Esophagus squamous epithelium (tissue), 5 donors: Measurements from ENCODE around the gene SOX18. TPM values are rescaled to one million over a fixed set of nuclear protein-coding genes. Genes with fewer than 3 reads are reported as not detected.

Experiments
- DNase-seq: peaks from one replicate; lab custom pipeline; 2025; lab: John Stamatoyannopoulos, UW
- H3K27ac ChIP-seq, 4 donors: fragments of 200-600 bp; sonication (generic); one replicate each; pipeline ENCODE4 v1.5.1; 2016 to 2019; ENCODE audit warnings: mild to moderate bottlenecking in 1 of 4
- H3K27me3 ChIP-seq, 4 donors: fragments of 200-600 bp; sonication (generic); 1 replicate in 3 of 4; 2 replicates in 1 of 4; pipeline versions ENCODE4 v1.5.1 to v1.6.0; 2017 to 2021; ENCODE audit warnings: antibody characterized with exemption in 1 of 4
- H3K36me3 ChIP-seq, 3 donors: fragments of 200-600 bp; sonication (generic); one replicate each; pipeline ENCODE4 v1.5.1; 2016 to 2019
- H3K4me1 ChIP-seq, 3 donors: fragments of 200-600 bp; sonication (generic); one replicate each; pipeline ENCODE4 v1.5.1; 2017 to 2019
- H3K4me3 ChIP-seq, 4 donors: fragments of 200-600 bp; sonication (generic); 1 replicate in 3 of 4; 2 replicates in 1 of 4; pipeline ENCODE4 v1.5.1; 2016 to 2019; ENCODE audit warnings: mild to moderate bottlenecking in 2 of 4, moderate library complexity in 1 of 4
- H3K9me3 ChIP-seq, 3 donors: fragments of 200-600 bp; sonication (generic); one replicate each; pipeline ENCODE4 v1.5.1; 2016 to 2019
- POLR2A ChIP-seq, 4 donors: fragments of 450-650 bp; IDR thresholded peaks; one replicate each; pipeline ENCODE4 v1.6.1; 2017; ENCODE audit warnings: antibody characterized with exemption in 4 of 4, mild to moderate bottlenecking in 4 of 4, moderate library complexity in 3 of 4
- WGBS, 2 donors: methylation state at CpG; one replicate each; pipeline ENCODE4 v1.1.5; 2018; 5-methylcytosine and 5-hydroxymethylcytosine counted together
- intact Hi-C: fragments of 100-400 bp; cut with DNase I; formaldehyde crosslinking; loops from one replicate; pipeline ENCODE4 v1.15.0; 2022
- total RNA-seq, 4 donors: library from RNA; depleted of rRNA; stranded (reverse); fragments of >200 nt; gene quantifications; one replicate each; pipeline ENCODE4 v1.1.0, GENCODE V29; 2016
- TF ChIP-seq, protein P1 (sequence below), 6 experiments: fragments of 450-650 bp in 4 of 6; fragments of 200-600 bp in 2 of 6; sonication (generic) in 2 of 6; IDR thresholded peaks; one replicate each; pipeline ENCODE4 v1.5.1; 2016 to 2019; ENCODE audit warnings: antibody characterized with exemption in 6 of 6, mild to moderate bottlenecking in 4 of 6, moderate library complexity in 4 of 6
- donor health status: DM: yes; HTN: yes; CAD: no.

Gene SOX18
- total RNA-seq, 4 donors from 2014 or later, result 1.3 to 4.5 (median 3.9) TPM

DNA sequence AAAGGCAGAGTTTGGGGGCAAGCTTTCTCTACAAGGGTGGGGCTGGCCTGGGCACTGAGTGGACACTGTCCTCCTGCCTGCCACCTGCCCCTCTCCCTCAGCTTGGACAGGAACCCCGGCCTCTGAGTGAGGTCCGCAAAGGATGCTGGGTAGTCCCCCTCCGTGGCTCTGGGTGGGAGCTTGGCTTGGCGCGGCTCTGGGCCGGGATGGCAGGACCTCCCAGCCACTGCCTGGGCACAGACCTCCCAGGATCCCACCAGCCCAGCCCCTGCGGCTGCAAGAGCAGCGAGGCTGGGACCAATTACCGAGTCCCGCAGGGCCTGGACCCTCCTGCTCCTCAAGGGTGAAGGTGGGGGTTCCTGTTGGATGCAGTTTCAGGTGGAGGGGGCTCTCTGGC lies 2.9 kb upstream of the SOX18 start:
- no peak for DNase-seq
- intact Hi-C loops, result no loop called here
- peak overlapping the region; percentile 35 to 82 (median 69) for H3K27ac ChIP-seq

DNA sequence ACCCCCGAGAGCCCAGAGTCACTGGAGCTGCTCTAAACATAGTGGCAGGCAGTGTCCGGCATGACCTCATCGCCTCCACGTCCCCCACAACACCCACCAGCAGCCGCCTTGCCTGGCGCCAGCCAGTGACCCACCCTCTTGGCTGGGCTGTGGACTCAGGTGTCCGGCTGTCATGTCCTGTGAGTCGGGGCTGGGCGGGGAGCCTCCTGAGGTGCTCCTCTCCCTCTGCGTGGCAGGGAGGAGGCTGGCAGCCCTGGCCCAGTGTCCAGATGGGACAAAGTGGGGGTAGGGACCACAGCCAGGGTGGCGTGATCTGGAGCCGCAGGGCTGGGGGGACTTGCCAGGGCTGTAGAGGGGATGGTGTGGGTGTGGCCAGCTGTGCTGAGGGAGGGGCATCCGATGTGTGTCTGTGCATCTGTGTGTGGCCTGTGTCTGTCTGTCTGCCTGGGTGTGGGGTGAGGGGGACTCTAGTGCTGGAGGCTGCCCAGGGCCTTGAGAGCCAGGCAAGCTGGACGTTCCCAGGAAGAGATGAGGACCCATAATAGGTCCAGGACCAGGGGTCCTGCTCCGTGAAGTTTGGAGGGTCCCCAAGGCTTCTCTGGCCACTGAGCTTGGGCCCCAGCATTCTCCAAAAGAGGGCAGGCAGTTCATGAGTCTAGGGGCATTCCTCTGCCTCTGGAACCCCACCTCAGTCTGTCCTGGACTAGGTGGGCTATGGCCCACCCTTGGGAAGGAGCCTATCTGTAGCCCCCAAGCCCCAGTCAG lies 2.3 kb upstream of the SOX18 start:
- peaks cover 37 to 86% (median 41%) of the 10 kb centered on the region in 3 donors for H3K4me1 ChIP-seq
- H3K9me3 ChIP-seq, result no peaks in the 10 kb centered on the region
- H3K4me3 ChIP-seq, result peak overlapping the region in 2 of 4 donors; percentile 9 to 63
- no peak for DNase-seq
- TF ChIP-seq POLR2A (IDR thresholded peaks at IDR 0.05), result peak in 1 of 4 donors; percentile 17
- TF ChIP-seq, protein P1, sequence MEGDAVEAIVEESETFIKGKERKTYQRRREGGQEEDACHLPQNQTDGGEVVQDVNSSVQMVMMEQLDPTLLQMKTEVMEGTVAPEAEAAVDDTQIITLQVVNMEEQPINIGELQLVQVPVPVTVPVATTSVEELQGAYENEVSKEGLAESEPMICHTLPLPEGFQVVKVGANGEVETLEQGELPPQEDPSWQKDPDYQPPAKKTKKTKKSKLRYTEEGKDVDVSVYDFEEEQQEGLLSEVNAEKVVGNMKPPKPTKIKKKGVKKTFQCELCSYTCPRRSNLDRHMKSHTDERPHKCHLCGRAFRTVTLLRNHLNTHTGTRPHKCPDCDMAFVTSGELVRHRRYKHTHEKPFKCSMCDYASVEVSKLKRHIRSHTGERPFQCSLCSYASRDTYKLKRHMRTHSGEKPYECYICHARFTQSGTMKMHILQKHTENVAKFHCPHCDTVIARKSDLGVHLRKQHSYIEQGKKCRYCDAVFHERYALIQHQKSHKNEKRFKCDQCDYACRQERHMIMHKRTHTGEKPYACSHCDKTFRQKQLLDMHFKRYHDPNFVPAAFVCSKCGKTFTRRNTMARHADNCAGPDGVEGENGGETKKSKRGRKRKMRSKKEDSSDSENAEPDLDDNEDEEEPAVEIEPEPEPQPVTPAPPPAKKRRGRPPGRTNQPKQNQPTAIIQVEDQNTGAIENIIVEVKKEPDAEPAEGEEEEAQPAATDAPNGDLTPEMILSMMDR (IDR thresholded peaks at IDR 0.05), result no peak
- intact Hi-C loops, result no loop called here
- H3K36me3 ChIP-seq, result no peaks in the 10 kb centered on the region
- H3K27me3 ChIP-seq, result peaks cover 10 to 96% (median 15%) of the 10 kb centered on the region in 4 donors
- 30% methylated on average over 2 of the region's 15 CpGs; no CpG with 5 or more reads in 1 of the 2 donors for WGBS, 2 donors
- peak overlapping the region; percentile 56 to 82 (median 72) for H3K27ac ChIP-seq

More for the DNA sequence above, 2.9 kb upstream of the SOX18 start:
- H3K27me3 ChIP-seq, result peaks cover 10 to 96% (median 14%) of the 10 kb centered on the region in 4 donors
- no peaks in the 10 kb centered on the region for H3K36me3 ChIP-seq
- no peak overlapping the region for H3K4me3 ChIP-seq
- H3K9me3 ChIP-seq, result no peaks in the 10 kb centered on the region
- peaks cover 41 to 92% (median 43%) of the 10 kb centered on the region in 3 donors for H3K4me1 ChIP-seq
- TF ChIP-seq, protein P1 (IDR thresholded peaks at IDR 0.05), result no peak
- TF ChIP-seq POLR2A (IDR thresholded peaks at IDR 0.05), result no peak
- 36 to 100% methylated on average over 3 of the region's 10 CpGs for WGBS, 2 donors

DNA sequence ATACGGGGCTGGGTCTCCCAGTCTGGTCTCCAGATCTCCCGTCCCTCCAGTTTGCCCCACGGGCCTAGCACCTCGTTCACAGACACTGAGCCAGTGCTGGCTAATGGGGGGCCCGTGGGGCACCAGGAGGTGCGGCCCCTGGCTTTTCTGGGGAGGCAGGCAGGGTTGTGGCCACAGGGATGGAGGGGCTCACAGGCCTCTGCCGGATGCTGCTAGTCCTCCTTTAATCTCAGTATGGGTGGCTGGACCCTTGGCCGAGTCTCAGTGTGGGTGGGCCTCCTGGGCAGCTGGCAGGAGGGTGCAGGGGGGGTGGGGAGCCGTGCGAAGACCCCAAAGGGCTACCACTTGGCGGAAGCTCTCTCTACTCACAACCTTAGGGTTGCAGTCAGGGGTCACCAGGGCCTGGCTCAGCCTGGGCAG lies 1.6 kb upstream of the SOX18 start:
- peak overlapping the region; percentile 56 to 82 (median 72) for H3K27ac ChIP-seq
- no peak for DNase-seq
- no peak for TF ChIP-seq POLR2A (IDR thresholded peaks at IDR 0.05)
- TF ChIP-seq, protein P1 (IDR thresholded peaks at IDR 0.05), result no peak
- no peaks in the 10 kb centered on the region for H3K36me3 ChIP-seq
- intact Hi-C loops, result no loop called here
- H3K4me3 ChIP-seq, result peak overlapping the region in 2 of 4 donors; percentile 9 to 63
- H3K27me3 ChIP-seq, result peaks cover 8 to 96% (median 15%) of the 10 kb centered on the region in 4 donors
- no CpG with 5 or more reads among the region's 11 CpGs for WGBS, 2 donors
- no peaks in the 10 kb centered on the region for H3K9me3 ChIP-seq
- peaks cover 30 to 80% (median 41%) of the 10 kb centered on the region in 3 donors for H3K4me1 ChIP-seq

DNA sequence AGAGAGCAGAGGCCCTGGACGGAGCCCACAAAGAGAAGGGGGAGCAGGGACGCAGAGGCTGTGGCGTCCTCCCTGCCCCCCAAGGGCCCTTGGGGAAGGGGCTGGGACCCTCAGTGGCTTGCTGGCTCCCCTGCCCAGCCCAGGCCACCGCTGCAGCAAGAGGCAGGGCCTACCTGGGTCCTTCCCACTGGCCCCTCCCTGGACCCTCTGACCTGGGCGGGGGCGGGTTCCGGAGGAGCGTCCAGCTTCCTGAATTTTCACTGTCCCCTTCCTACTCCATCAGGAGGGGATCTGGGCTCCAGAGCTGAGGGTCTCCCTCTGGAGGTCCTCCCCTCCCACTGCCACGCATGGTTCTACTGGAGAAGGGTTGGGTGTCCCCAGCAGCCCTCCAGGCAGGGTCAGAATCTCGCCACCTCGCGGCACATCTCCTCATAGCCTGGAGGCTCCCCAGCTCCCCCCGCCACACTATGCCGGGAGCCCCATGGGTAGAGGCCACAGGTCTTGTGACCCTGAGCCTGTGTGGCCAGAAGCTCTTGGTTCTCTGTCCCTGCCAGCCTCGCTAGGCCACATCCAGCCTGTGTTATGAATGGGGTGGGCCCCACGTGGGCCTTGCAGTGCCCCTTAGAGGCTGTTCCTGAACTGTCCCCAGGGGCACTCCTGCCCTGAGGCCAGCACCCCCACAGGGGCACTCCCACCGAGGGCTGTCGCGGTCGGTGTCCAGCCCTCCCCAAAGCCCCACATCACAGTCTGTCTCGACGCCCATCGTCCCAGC lies 1.0 kb upstream of the SOX18 start:
- WGBS, 2 donors, result 61 to 70% methylated on average over 2 to 7 of the region's 23 CpGs

DNA sequence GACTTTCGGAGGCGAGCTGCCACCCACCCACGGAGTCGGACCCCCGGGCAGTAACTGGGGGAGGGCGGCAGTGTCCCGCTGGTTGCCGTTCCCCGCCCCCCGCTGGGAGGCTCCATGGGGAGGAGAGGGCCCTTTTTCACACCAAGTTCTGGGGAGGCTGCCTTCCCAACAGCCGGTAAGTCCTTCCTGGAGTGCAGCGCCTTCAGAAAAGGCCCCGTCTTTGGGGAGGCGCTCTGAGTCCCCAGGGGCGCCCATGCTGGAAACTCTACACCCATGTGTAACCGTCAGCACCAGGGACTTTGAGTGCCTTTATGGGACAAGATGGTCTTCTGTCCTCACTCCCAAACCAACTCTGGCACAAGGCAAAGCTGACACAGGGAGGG lies 430 bp upstream of the SOX18 start:
- peak overlapping the region in 3 of 4 donors; percentile 39 to 63 (median 44) for H3K4me3 ChIP-seq
- WGBS, 2 donors, result no CpG with 5 or more reads among the region's 16 CpGs
- H3K27me3 ChIP-seq, result peaks cover 7 to 97% (median 15%) of the 10 kb centered on the region in 4 donors
- no peak for DNase-seq
- peak overlapping the region; percentile 56 to 82 (median 72) for H3K27ac ChIP-seq
- no peaks in the 10 kb centered on the region for H3K9me3 ChIP-seq
- TF ChIP-seq, protein P1 (IDR thresholded peaks at IDR 0.05), result no peak
- TF ChIP-seq POLR2A (IDR thresholded peaks at IDR 0.05), result no peak
- H3K36me3 ChIP-seq, result no peaks in the 10 kb centered on the region
- H3K4me1 ChIP-seq, result peaks cover 25 to 80% (median 42%) of the 10 kb centered on the region in 3 donors
- intact Hi-C loops, result no loop called here

More for the DNA sequence above, 1.0 kb upstream of the SOX18 start:
- Histone ChIP-seq H3K27me3 (peaks cover 7 to 96% (median 15%) of the 10 kb centered on the region in 4 donors), H3K9me3 (no peaks in the 10 kb centered on the region), H3K36me3 (no peaks in the 10 kb centered on the region), H3K4me3 (peak overlapping the region in 3 of 4 donors; percentile 39 to 63 (median 44)), H3K27ac (peak overlapping the region; percentile 56 to 82 (median 72)), H3K4me1 (peaks cover 25 to 80% (median 38%) of the 10 kb centered on the region in 3 donors)
- intact Hi-C loops, result no loop called here
- TF ChIP-seq POLR2A (IDR thresholded peaks at IDR 0.05), result no peak
- no peak for DNase-seq
